CD1c-positive myeloid dendritic cell (primary cell): ENCODE data around the gene NPAS2.

Experiments
- DNase-seq: peaks from one replicate; pipeline ENCODE4 v3.0.0-alpha.2; 2016; ENCODE audit errors: extremely low spot score

Gene NPAS2

DNA sequence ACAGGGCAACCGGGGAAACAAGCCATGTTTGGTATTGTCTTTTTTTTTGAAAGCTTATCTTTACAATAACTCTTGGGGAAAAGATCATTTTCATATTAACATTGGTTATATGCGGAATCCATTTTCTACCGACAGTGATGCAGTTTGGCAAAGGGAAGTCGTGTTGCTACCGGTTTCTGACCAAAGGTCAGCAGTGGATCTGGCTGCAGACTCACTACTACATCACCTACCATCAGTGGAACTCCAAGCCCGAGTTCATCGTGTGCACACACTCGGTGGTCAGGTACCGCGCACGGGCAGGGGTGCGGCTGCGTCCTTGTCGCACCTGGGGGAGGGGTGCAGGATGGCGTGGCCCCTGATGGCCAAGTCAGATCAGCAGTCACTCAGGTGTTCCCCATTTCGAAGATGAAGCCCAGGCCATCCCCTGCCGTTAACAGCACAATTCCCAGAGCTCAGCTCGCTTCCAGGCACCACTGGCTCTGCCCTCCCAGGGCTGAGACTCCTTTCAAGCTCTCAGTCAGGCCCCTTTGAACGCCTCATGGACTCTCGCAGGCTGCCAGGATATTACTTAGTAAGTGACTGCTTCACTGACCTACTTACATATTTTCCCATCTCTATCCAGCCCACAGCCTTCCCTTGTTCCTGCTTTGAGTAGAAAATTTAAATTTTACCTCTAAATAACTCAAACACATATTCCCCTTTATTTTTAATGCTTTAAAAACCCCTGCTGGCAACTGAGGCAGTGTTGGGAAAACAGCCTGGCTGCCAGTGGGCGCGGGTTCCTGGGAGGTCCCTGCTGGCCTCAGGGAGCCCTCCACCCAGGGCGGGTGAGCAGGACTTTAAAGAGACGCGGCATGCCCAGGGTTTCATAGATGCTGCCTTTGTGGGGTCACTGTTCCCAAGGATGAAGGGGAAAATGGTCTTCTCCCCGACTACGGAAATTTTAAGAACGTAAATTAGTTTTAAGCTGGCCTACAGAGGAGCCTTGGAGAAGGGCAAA is 148.5 kb downstream of the NPAS2 start:
- no peak for DNase-seq

DNA sequence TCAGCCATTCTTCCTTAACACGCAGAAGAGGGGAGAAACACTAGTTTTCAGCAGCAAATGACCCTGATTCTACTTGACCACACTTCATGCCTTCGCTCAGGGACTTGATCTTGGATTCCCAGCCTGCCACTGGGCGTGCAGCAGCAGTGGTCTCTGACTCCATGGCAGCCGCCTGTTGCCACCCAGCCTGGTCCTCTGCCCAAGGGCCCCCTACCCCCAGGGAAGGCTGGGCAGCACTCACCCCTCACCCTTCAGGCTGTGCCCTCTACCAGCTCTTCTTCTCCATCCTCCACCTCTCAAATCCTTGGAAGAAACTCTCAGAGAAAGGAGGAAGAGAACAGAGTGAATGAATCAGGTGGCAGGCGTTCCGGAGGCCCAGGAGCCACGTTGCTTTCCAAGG is 150.1 kb downstream of the NPAS2 start:
- no peak for DNase-seq

DNA sequence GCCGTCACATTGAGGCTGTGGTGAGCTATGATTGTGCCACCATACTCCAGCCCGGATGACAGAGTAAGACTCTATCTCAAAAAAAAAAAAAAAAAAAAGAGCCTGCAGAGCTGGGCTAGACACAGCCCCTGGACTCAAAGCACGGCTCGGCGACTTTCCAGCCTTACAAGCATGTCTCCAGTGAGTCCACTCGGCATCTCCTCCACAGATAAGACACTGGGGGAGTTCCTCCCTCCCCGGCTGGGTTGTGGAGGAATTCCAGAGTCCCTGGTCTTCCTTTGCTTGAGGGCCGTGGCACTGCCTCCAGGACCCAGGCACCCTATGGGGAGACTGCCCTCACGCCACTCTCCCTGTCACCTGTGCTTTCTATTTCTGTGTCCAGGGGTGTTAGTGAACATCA is 151.3 kb downstream of the NPAS2 start:
- no peak for DNase-seq

DNA sequence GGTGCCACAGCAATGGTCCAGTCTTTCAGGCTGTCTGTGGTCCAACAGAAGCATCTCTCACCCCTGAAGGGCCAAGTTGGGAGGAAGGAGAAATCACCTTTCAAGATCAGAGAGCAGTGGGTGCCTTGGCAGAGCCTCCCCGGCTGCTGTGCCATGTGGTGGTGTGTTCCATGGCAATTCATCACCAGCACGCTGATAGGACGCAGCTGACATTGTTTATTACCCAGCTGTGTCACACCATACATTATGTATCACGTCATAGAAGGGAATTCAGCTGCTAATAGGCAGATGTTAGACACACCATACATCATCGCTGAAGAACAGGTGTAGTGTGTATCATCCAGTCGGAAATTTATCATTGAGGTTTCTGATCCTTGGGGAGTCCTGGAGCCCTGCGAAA is 152.5 kb downstream of the NPAS2 start:
- DNase-seq, result no peak

DNA sequence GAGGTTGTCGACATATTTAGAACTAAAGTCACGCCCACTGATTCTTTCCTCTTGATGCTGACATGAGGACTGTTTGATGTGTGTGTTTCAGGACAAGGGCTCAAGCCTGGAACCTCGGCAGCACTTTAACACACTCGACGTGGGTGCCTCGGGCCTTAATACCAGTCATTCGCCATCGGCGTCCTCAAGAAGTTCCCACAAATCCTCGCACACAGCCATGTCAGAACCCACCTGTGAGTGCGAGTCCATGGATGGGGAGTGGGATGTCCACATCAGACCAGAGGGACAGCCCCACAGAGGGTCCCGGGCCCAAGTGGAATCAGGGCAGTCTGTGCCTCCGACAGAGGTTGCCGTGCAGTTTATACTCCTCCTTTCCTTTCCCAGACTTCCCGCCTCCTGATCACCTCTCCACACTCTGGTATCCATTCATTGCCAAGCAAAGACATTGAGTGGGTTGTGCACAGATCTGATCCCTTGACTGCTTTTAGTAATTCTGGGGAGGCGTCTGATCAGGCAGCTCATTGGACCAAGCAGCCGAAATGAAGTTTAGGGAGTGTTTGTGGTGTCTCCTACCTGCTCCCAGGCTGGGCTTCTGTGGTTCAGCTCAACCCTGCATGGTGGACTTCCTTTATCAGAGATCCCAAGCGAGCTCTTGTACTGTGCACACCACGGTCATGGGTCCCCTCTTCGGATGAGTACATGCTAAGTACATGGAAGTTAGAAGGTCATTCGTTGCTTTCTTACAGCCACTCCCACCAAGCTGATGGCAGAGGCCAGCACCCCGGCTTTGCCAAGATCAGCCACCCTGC is 155.0 kb downstream of the NPAS2 start:
- DNase-seq, result no peak

DNA sequence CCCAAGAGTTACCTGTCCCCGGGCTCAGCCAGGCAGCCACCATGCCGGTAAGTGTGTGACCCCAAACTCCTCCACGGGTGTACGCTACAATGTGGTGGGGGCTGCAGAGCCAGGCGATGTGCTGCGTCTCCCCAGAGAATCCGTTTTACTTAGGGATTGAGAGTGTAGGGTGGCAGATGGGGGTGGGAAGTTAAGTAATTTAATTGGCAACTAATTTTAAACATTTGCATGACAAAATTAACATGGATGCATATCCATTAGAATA is 155.5 kb downstream of the NPAS2 start:
- DNase-seq, result no peak

DNA sequence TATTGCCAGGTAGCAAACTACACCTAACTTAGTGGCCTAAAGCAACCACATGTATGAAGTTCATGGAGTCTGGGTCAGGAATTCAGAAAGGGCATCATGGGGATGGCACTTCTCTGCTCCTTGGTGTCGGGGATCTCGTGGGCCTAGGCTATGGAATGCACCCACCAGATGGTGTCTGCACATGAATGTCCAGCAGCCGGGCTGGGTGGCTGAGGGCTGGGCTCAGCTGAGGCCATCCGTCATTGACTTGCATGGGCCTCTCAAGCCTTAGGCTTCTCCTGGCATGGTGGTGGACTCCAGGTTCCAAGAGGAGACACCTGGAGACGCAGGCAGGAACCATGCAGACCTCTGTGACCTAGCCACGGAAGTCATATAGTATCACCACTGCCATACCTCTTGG is 156.1 kb downstream of the NPAS2 start:
- DNase-seq, result no peak

DNA sequence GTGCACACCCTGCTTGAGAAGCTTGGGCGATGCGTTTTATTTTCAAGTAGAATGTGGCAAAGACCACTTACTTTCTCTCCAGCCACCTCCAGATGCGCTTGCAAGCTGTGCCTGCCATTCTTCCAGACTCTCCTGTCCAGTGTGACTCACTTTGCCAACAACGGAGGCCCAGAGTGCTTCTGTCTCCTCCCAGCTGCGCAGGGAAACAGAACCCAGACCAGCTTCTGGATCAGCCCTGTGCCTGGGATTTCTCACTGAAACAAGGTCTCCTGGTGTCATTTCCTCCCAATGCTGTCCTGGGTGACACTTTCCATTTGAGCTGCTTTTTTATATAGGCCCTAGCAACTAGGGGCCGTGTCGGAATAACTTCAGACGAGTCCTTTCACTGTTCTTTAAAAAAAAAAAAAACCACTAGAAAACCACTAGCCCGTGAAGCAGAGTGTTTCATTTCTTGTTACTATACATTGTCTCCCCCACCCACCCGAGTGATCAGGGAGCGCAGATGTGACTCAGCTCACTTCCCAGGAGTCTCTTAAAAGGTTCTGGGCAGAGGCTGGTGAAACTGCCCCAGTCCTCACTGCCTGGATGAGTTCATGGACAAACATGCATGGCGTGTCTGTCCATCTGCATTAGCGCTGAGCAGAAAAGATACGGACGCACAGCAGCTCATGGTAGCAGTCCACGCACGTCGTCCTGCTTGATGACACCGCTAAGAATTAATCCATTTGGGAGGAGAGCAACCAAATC is 156.9 kb downstream of the NPAS2 start:
- peak; percentile 5 for DNase-seq

DNA sequence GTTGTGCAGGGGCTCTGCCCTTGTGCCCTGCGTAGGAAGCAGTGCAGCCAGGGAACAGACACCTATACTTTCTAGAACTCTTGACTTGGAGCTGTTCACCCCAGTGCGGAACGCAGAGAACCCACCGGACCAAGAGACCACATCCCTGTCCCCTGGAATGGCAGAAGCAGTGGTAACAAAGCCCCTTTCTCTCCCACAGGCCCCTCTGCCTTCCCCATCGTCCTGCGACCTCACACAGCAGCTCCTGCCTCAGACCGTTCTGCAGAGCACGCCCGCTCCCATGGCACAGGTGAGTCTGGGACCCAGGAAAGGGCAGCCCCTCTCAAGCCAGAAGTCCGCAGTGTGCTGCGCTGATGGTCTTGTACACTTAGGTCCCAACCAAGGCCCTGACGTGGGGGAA is 157.6 kb downstream of the NPAS2 start:
- DNase-seq, result no peak

DNA sequence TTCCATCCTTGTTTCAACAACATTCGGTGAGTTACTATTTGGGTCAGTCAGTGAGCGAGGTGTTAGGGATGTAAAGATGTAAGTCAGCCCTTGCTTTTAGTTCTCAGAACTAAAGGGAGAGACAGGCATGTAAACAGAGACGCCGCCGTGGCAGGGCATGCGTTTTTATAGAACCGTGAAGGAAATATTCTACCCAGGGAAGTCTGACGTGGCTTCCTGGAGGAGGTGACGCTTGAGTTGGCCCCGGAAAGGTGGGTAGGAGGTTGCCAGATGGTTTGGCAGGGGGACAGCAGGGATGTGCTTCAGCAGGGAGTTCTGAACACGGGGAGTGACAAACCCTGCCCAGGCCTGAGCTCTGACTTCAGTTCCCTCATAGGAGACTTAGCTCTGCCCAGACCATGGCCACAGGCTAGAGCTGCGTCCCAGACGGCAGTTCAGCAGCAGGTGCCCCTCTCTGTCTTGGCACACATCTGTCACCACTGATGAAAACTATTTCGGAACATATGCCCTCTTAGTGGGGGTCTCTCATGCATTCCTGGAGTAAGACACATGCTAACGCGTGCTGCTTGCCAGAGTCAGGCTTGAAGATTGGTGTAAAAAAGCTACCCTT is 158.7 kb downstream of the NPAS2 start:
- DNase-seq, result no peak

DNA sequence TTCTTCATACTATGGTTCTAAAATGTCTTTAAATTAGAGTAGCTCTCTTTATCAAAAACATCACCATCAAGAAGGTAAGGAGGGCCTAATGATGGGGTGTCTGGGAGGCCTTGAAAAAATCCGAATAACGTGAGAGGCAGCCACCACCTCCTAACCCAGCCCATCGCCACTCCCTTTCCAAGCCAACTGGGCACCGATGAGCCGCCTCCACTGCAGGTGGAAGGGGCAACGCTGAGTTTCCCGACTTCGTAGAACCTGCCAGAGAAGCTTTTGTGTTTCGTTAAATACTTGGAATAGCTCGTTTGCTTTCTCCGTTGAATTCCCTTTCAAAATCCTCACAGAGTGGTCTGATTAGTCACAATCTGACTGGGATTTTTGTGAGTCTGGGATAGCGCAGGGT is 160.1 kb downstream of the NPAS2 start:
- DNase-seq, result no peak

DNA sequence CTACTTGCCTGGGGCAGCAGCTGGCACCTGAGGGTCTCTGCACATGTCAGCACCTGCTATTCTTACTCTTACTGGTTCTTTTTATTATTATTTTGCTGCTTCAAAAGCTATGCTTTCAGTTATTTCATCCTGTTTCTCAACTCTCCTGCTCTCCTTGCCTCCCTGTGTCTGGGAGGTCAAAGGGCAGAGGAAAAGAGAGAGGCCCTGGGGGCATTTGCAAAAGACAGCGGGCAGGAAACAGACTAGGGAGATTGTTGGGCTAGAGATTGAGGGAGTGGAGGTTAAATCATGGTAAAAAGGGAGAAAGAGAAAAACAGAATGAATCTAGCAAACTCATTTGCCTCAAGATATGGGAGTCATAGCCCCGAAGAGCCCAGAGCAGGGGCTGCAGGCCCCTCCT is 161.1 kb downstream of the NPAS2 start:
- no peak for DNase-seq

DNA sequence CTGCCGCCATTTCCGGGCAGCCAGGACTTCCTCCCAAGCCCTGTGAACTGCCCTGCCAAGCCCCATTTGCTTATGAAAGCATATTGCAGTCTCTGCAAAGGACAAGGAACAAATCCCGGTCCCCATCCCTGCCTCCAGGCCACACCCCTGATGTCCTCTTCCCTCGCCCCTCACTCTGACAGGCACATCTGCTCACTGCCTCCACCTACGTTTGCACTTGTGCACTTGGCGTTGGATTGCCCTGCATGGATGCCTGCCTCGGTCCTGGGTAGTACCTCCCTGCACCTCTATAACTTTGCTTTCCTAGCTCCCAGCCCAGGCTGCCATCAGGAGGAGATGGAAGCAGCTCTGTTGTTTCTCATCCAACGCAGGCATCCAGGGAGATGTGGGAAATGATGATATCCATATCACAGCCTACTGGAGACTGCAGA is 162.5 kb downstream of the NPAS2 start:
- no peak for DNase-seq

DNA sequence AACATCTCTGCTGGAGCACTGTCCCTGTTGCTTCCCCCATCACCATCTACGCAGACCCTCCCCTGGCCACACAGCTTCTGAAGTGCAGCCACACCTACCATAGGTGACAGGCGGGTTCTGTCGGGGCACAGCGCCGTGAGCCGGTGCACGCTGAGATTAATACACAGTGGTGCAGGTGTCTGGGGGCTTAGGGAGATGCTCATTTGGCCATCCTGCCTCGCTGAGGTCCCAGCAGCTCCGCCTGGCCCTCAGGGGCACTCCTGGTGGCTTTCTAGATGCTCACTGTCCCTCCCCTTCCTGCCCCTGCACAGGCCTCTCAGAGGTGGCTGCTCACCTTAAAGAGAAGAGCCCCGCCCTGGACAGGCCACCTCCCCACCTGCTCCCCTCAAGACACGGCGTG is 163.3 kb downstream of the NPAS2 start:
- no peak for DNase-seq

DNA sequence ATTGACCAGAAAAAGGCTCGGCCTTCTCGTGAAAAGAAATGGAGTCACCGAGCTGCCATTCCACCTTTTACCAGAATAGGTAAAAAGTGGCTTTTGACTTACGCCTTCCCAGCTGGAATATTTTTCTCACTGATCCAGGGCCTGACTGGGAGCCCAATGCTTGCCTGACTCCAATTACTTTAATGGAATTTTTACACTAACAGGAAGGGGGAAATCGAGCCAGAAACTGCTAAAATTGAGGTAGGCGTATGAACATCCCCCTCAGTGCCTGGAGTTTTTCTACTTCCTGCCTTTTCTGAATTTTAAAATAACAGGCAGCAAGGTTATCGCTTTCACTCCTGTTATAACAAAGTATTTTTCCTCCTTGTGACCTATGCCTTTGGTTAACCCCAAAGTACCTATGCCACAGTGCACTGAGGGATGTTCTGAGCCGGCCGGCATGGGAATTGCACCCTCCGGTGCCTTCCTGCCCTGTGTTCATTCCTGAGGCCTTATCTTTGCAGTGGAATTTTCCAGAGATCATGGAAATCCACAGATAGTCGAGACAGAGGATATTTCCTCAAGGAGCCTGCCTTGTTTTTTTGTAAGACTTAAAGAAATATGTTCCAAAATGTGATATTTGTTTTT is 163.9 kb downstream of the NPAS2 start:
- DNase-seq, result no peak

DNA sequence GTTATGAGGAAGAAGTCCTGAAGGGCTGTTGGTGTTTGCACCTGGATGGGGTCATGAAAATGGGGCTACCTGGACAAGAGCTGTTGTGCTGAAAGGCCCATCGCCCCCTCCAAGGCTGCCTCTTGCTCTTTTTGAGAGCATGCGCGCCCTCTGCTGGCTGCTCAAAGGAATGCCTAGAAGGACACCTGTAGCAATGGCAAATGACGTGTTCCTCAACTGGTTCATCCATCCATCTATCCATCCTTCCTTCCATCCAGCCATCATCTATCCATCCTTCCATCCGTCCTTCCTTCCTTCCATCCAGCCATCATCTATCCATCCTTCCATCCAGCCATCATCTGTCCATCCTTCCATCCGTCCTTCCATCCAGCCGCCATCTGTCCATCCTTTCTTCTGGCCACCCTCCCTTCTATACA is 165.0 kb downstream of the NPAS2 start:
- DNase-seq, result peak; percentile 80

DNA sequence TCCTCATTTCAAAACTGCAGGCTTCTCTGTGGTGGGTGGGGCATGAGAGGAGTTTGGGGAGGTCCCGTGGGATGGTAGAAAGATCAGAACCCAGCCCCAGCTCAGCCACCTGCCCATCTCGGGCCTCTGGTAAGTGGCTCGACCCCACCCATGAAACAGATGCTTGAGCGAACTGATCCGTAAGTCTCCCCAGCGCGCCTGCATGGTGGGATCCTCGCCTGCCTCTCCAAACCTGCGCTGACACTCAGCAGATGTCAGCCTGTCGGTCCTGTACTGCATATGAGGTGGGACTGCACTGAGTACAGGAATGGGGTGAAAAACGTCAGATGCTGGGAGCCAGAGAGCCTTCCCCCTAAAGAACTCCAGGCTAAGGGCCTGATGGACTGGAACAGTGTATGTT is 166.2 kb downstream of the NPAS2 start:
- DNase-seq, result no peak

DNA sequence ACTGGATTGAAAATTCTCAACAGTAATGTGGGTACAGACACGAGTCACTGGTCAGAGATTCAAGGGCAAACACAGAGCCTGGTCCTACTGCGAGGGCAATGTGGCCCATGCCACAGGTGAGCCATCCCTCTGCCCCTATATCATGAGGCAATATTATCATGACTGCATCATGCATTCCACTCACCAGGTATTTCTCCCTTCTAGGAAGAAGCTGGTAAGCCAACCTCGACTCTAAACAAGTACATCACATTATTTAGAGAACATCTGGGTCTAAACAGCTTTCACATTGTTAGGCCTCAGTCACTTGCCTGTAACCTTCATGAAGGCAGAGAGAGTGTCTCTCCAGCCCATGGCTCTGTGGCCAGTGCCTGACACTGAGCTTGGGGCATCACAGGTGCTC is 167.6 kb downstream of the NPAS2 start:
- DNase-seq, result no peak

DNA sequence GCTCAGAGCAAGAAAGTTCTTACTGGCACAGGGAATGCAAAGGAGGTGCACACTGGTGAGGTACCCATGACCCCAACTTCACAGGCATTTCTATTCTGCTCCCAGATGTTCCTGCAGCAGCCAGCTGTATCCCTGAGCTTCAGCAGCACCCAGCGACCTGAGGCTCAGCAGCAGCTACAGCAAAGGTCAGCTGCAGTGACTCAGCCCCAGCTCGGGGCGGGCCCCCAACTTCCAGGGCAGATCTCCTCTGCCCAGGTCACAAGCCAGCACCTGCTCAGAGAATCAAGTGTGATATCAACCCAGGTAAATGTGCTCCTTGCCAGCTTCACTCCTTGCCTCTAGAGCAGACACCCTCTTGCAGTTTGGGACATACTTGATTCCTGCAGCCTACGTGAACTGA is 168.0 kb downstream of the NPAS2 start:
- DNase-seq, result no peak

DNA sequence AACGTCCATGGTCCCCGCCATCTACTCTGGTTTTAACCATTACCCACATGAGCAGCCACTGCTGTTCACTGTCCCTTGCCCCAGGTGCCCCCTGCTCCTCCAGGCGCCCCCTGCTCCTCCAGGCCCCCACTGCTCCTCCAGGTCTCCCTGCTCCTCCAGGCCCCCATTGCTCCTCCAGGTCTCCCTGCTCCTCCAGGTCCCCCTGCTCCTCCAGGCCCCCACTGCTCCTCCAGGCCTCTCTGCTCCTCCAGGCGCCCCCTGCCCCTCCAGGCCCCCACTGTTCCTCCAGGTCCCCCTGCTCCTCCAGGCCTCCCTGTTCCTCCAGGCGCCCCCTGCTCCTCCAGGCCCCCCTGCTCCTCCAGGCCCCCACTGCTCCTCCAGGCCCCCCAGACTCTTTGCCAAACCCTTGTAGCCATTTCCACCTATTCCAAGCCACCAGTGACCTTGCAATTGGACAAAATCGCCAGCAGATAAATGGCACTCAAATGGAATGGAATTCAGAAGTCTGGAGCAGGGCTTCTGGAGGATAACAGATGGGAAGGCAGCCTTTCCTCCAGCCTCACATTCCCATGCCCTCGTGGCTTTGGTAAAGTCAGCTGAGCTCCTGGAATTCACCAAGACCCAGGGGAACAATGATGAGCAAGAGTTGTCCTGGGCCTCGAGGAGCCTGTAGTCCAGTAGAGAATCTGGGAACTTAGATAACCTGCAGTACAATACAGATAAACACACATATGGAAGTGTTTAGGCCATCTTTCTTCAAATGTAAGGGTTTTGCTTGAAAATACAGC is 168.9 kb downstream of the NPAS2 start:
- DNase-seq, result no peak

DNA sequence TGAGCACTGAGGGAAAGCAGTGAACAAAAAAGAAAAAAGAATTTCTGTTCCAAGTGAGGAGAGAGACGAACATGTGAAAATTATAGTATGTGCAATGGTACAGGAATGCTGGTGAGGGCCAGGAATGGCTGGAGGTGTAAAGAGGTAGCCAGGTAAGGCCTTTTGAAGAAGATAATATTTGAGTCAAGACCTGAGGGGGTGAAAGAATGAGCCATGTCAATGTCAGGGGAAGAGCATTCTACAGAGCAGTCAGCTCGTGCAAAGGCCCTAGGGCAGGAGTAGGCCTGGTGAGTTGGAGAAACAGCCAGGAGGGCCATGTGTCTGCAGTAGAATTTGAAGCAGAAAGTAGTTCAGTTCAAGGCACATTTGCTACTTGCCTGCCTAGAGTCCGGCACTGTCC is 169.7 kb downstream of the NPAS2 start:
- no peak for DNase-seq
